GM12874 (cell line): ENCODE results near the gene S1PR3.

Experiments used
- CTCF ChIP-seq: IDR thresholded peaks from 2 replicates; pipeline ENCODE4 v1.5.1; 2011; ENCODE audit warnings: low read depth, mild to moderate bottlenecking, control low read depth, low read length, moderate library complexity; ENCODE audit not compliant: insufficient read depth

Gene S1PR3

DNA sequence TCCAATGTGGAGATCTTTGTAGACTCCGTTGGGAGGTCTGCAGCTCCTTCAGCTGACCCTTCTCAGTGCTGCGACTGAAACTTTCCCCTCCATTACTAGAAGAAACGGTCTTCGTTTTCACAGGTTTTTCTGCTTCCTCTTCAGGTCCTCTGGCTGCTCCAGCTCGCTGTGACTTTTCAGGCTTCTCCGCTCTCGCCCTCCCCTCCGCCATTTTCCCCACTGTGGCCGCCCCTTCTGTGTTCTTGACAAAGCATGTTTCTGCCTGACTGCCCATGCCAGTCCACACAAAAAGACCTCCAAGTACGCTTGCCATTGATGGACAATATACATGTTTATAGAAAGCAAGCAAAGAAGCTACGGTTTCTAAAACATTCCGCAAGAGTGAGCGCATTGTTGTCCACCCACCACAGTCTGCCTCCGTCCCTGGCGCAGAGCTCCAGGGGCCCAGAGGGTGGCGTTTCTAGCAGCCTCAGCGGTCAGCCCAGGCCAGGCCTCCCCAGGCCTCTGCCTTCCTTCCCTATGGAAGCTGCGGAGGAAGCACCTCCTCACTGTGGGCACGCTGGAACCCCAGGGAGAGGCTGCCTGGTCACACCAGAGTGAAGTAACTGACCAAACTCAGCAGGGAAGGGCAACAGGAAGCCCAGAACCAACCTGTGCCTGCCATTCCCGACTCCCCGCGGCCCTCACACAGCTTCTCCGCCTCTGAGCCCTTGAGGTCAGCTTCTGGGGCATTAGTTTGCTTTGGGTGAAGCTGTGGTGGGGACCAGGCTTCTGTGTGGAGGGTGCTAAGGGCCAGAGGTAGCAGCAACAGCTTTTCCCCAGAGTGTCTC lies 19.9 kb upstream of the S1PR3 start:
- TF ChIP-seq CTCF: no peak

GRCh38 chr9:88972401-88972800 lies 18.9 kb upstream of the S1PR3 start:
- TF ChIP-seq CTCF: no peak

DNA sequence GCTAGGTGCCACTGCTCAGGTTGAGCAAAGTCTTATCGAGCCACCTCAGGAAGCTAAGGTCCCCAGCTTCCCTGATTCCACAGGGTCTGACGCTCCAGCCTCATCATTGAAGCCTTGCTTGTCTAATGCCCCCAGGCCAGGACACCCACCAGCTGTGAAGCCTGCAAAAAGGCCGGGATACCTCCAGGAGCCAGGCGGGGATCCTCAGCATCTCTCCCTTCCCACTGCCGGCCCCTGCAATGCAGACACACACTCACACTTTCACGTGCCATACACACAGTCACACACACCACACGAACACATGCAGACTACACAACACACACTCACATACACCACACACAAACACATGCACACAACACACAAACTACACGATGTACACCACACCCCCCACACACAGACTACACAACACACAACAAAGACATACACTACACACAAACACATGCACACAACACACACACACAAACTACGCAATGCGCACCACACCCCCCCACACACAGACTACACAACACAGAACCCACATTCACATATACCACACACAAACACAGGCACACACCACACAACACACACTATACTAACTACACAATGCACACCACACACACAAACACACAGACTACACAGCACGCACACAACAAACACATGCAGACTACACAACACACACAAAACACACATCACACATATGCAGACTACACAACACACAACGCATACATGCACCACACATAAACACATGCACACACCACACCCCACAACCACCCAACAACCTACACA lies 17.8 kb upstream of the S1PR3 start:
- no peak for TF ChIP-seq CTCF

DNA sequence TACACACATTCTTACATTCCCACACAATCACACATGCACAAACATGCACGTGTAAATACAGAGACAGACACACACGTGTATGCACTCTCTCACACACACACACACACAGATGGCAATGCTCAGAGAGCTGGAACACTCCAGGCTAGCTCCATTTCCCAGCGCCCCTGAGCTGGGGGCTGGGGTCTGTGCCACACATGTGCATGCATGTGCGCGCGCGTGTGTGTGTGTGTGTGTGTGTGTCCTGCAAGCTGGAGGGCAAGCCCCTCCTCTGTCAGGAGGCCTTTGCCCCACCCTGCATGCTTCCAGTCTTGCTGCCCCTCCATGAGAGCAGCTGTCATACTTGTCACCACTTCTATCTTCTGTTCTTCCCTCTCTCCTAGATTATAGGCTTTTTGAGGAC lies 16.6 kb upstream of the S1PR3 start:
- TF ChIP-seq CTCF: no peak

- TF ChIP-seq CTCF: no peak
These were observed 15.0 kb upstream of the S1PR3 start for GRCh38 chr9:88975966-88976889.

DNA sequence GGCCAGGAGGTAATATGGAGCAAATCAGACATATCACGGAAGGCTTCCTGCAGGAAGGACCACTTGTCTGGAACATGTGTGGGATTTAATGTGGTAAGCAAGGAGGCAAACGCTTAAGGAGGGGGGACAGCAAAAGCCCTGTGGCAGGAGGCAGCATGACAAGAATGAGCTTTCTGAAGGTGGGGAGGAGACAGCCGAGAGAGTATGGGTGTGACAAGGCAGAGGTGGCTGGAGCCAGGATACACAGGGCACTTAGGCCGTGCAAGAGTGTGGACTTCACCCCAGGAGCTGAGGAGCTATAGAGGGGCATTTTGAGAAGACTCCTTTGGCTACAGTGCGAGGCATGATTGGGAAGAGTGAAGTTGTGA lies 14.4 kb upstream of the S1PR3 start:
- no peak for TF ChIP-seq CTCF

GRCh38 chr9:88978034-88978433 lies 13.2 kb upstream of the S1PR3 start:
- no peak for TF ChIP-seq CTCF
